ENCODE results near the gene ZDHHC20.
"Not testable (repeated sequence)": the region's sequence is repeated elsewhere in the genome, so short reads cannot be mapped to it uniquely, and the experiment has no call there.

The ZDHHC20 gene

DNA sequence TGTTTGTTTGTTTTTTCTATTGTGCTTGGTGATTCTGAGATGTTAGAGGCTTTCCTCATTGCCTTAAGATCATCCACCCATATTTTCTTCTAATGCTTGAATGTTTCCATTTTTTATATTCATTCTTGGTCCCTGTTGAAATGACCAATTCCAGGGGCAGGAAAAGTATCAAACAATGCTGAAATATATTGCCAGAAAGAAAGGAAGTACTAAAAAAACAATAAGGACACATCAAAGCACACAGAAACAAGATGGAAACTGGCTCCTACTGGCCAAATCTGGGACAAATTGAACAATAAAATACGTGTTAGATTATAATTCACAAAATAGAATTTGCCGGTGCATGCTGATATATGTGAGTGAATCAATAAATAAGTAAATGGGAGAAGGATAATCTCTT, 23.9 kb downstream of the ZDHHC20 start:
- no peak for DNase-seq (ENCODE audit: low read depth)

DNA sequence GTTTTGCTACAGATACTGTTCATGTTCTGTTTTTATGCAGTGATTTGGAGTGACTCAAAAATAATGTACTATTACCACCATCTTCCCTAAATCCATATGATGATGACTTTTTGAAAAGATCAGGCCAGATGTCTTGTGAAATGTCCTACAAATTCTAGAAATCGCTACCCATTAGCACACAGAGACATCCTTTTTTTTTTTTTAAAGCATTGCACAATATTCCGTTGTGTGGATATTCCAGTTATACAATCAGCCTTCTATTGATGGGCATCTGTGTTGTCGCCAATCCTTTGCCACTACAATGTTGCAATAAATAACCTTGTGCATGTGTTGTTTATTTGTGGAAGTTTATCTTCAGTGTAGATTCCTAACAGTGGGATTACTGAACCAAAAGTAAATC, 24.5 kb downstream of the ZDHHC20 start:
- no peak for DNase-seq (ENCODE audit: low read depth)

DNA sequence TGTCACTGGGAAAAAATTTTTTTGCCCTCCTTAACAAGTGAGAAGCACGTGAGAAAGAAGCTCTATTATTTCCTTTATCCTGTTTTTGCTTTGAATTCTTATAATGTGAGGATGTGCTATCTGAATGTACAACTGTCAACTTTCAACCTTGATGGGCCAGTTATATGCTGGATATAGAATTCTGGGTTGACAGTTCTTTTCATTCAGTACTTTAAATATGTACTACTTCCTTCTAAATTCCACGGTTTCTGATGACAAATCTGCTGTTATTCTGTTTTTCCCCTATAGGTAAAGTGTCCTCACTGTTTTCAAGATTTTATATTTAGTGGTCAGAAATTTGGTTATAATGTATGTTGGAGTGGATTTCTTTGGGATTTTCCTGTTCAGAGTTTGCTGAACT, 29.9 kb downstream of the ZDHHC20 start:
- no peak for DNase-seq (ENCODE audit: low read depth)

DNA sequence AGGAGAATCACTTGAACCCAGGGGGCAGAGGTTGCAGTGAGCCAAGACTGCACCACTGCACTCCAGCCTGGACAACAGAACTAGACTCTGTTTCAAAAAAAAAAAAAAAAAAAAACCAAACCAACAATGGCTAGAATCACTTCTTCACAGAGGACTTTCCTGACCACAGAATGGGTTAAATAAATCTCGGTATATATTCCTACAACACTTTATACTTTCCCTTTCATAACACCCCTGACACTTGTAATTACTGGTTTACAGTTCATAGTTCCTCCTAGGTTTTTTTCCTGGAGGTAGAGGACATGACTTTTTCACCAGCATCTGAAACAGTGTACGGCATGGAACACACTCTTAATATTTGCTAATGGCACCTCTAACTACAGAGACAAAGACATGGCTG, 31.4 kb downstream of the ZDHHC20 start:
- no peak for DNase-seq (ENCODE audit: low read depth)

DNA sequence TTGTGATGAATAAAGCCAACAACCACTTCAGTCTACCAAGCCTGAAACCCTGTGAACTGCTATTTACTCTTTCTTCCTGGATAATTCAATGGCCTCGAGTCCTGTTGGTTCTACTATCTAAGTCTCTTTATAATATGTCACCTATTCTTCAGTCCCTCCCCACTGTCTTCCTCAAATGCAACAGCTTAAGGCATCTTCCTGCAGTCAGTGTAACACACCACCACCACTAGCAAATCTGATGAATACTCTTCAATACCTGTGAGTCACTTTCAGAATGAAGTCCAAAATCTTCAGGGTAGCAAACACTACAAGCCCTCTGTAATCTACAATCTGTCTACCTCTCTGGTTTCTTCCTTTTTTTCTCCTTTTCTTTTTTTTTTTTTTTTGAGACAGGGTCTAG, 32.9 kb downstream of the ZDHHC20 start:
- no peak for DNase-seq (ENCODE audit: low read depth)

DNA sequence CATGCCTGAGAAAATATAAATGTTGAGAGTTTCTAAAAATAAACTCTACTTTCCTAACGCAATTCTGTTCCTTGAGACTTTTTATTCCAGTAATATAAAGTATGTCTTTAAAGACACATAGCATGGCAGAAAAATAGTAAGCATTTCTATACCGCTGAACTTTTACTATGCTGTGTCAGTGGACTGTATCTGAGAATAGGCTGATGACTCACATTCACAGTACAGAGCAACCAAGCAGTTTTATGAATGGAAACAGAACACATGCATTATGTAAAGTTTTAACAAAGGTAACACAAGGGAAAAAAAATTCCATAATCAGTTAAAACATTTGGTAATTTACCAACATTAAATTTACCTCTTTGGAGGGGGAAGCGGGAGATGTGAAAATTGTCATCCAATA, 38.4 kb downstream of the ZDHHC20 start:
- no peak for DNase-seq (ENCODE audit: low read depth)

DNA sequence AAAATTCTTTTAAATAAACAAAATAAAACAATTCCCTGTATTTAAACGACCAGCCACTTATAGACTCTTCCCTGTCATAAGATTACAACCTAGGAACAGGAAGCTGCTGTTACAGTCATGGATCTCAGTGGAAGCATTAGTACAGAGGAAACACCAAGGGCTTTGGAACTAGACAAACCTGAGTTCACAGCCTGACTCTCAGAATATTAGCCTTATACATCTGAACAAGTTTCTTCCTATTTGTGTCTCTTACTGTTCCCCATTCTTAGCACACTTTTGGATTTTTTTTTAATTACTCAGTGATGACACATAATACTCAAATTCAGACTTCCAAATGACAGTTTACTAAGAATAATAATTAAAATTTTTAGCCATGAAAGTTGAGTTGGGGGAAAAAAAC, 46.1 kb downstream of the ZDHHC20 start:
- no peak for DNase-seq (ENCODE audit: low read depth)

DNA sequence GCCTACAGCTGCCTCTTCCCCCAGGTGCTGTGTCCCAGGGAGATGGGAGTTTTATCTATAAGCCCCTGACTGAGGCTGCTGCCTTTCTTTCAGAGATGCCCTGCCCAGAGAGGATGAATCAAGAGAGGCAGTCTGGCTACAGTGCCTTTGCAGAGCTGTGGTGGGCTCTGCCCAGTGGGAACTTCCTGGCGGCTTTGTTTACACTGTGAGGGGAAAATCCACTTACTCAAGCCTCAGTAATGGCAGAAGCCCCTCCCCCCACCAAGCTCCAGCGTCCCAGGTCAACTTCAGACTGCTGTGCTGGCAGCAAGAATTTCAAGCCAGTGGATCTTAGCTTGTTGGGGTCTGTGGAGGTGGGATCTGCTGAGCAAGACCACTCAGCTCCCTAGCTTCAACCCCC, 48.6 kb downstream of the ZDHHC20 start:
- not testable (repeated sequence) for DNase-seq (ENCODE audit: low read depth)

DNA sequence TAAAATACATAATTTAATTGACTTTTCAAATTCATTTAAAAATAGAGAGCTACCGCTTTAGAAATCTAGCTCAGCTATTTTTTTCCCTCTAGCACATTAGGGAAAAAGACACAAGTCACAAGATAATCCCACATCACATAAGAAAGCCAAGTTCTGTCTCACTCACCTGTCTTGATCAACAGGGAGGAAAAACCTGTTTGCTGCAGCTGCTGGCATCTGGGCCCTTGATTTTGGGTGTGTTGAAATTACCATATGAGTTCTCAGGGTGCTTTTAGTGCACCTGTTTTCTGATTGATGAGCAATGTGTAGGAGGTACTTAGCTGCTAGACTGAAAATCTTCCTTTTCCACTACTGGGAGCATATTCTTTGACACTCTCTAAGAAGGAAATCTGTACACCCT, 53.8 kb downstream of the ZDHHC20 start:
- no peak for DNase-seq (ENCODE audit: low read depth)

DNA sequence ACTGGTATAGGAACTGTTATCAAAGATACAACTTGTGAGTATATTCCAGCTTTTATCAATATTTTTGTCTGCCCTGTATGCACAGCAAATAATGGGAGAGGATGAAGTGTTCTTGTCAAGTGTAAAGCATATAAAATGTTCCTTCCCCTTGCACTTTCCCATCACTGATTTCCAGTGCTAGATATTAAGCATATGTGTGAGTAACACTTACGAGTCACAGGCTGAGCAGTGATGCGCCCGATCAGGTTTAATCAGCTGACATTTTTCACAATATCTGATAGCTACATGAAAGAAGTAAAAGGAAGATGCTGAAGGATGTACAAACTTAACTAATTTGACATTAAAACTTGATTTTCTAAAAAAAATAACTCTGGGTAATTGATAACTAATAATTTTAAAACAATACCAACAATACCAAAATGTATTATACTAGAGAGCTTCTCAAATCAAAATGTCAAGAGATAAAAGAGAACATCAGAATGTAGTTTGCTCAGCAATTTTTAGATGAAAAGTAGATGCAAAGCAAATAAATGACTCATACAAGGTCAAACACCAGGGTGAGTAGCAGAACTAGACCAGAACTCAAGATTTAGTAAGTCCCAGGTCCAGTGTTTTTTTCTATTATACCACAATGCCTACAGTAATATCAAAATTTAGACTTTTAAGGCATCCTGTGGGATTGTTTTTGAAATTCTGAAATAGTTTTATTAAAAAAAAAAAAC, 56.4 kb downstream of the ZDHHC20 start:
- DNase-seq (ENCODE audit: low read depth), result no peak

DNA sequence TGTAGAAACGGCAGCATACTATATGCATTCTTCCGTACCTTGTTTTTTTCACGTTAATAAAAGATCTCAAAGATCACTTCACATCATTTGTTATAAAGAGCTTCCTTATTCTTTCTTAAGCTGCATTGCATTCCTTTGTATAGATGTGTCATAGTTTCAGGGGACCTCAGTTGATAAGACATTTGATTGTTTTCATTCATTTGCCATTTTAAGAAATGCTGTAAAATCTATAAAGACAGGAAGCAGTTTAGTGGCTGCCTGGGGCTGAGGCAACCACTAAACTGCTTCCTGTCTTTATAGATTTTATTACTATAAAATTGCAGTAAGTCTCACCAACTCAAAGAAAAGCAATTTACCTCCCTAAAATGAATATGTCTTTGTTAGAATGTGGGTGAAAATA, 59.4 kb downstream of the ZDHHC20 start:
- no peak for DNase-seq (ENCODE audit: low read depth)

DNA sequence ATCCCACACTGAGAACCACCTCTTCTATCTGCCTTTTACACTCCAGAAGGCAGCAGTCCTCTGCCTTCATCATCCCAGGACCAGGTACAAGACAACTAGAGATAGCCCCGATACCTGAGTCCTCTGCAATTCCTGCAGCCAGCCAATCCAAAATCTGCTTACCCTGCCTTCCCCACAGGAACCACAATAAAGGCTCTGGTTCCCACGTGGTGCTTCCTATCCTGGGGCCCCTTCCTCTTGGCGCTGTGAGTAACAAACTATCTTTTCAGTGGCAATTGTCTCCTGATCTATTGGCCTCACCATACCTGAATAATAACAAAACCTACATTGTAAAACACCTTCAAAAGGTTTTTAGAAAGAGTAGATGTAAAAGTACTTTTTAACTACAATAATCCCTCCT, 63.1 kb downstream of the ZDHHC20 start:
- DNase-seq (ENCODE audit: low read depth), result no peak

DNA sequence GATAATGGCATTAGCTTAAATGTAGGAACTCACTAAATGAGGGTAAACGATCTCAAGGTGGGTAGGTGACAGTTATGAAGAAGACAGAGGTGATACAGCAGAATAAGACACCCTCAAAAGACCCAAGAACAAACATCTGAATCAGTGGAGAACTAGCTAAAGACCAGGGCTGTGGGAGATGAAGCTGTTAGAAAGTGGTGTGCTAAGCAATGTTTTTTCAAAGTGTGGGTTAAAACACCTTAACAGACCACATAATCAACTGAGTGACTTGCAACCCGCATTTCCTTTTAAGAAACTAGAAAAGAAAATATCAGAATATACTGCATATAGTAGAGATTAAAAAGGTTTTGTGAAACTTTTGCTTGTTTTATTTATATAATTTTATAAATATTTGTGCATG, 70.0 kb downstream of the ZDHHC20 start:
- no peak for DNase-seq (ENCODE audit: low read depth)

DNA sequence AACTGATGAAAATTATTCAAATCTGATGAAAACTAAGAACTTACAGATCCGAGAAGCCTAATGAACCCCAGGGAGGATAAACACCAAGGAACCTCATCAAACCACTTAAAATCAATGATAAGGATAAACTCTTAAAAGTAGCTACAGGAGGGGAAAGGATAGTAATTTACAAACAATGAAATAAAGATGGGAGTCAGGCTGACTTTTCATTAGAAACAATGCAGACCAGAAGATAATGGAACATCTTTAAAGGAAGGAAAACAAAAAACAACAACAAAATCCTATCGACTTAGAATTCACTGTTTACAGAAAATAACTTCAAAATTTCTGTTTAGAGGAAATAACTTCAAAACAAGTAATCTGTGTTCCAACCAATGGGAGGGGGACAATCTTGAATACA, 73.4 kb downstream of the ZDHHC20 start:
- no peak for DNase-seq (ENCODE audit: low read depth)

DNA sequence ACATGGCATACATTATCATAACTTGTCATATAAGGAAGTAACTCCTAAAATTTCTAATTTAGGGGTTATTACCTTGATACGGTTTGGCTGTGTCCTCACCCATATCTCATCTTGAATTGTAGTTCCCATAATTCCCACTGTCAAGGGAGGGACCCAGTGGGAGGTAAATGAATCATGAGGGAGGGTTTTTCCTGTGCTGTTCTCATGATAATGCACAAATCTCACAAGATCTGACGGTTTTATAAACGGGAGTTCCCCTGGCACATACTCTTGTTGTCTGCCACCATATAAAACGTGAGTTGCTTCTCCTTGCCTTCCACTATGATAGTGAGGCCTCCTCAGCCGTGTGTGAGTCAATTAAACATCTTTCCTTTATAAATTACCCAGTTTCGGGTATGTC, 76.0 kb downstream of the ZDHHC20 start:
- no peak for DNase-seq (ENCODE audit: low read depth)

DNA sequence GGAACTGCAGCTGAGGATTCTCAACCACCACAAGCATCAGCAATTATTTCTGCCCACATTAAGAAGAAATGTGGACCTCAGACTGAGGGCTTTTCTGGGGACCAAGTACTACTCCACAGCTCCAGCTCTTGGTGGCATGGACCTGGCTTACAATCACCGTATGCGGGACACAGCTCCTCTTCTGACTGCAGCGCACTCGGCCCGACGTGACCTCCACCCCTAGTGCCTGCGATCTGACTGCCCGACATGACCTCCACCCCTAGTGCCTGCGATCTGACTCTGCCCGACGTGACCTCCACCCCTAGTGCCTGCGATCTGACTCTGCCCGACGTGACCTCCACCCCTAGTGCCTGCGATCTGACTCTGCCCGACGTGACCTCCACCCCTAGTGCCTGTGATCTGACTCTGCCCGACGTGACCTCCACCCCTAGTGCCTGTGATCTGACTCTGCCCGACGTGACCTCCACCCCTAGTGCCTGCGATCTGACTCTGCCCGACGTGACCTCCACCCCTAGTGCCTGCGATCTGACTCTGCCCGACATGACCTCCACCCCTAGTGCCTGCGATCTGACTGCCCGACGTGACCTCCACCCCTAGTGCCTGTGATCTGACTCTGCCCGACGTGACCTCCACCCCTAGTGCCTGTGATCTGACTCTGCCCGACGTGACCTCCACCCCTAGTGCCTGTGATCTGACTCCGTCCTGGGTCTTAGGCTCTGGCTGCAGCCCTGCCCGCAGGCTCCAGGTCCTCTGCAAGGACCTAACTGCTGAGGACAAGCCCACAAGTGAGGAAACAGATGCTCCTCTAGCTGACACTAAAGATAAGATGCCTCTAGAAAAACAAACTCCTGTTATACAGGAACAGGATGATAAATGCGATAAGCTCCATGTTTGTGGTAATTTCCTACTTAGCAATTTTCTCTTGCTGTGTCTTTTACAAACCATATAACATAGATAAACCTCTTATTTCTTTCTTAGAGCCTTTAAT, 81.8 kb downstream of the ZDHHC20 start:
- not testable (repeated sequence) for DNase-seq (ENCODE audit: low read depth)

DNA sequence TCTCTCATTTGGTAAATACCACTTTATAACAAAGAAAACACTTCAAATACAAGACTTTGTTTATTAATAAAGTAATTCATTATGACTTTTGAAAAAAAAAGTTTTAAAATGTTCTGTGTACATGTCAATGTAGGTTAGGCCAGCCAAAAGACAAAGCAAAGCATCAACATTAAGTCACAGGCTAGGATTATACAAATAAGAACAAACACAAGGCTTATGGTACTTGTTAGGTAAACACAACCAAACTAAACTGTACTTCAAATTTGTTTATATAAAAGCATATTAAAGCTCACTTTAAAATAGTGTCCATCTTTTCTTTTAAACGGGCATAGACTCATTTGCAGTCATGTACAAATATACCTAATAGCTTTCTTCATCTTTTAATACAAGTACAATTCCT, 86.6 kb downstream of the ZDHHC20 start:
- no peak for DNase-seq (ENCODE audit: low read depth)

DNA sequence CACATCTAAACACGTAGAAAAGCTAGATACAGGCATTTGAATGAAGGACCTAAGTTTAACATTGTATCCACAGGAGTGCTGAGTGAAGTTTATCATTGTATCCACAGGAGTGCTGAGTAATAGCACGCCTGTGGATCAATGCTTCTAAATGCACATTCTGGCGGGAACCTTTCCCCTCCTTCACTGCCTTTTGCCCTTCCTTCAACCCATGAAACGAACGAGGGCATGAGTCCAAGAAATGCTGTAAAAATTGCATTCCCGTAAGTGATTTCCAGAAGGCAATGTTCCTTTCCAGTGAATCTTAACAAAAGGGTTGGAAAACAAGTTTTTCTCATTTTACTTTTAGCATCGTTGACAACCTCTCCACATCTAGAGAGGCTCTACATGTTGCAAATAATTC, 88.1 kb downstream of the ZDHHC20 start:
- DNase-seq (ENCODE audit: low read depth), result no peak

DNA sequence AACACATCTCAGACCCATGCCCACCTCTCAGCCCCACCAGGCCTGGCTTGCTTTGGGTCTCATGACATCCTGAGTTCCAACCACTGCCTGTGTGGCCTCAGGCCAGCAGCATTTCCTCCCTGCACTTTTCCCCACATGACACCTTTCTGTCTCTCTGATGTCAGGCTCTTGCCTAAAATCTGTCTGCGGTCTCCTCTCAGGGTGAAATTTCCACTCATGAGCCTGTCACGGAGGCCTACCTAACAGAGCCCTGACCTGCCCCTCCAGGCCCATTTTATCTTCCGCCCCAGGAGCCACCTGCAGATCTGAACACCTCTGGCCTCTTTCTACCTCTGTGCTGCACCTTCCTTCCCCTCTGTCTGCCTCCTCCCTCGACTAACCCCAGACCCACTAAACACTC, 93.5 kb downstream of the ZDHHC20 start:
- peak; percentile 16 for DNase-seq (ENCODE audit: low read depth)

DNA sequence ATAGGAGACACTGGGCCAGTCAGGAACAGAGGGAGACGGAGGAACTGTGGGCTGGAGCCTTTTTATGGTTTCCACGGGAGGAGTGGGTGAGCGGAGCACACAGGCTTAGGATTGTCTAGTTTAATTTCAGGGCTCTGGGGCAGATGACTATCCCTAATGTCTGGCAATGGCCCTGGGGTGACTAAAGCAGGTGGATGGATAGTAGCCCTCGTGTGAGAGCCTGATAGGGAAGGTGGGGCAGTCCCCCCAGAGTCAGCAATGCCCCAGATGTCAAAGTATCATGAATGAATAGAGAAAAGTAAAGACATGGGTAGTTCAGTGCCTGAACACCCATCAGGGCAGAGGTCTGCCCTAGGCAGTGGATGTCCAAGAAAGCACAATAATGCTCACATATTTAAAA, 94.2 kb downstream of the ZDHHC20 start:
- DNase-seq (ENCODE audit: low read depth), result no peak

DNA sequence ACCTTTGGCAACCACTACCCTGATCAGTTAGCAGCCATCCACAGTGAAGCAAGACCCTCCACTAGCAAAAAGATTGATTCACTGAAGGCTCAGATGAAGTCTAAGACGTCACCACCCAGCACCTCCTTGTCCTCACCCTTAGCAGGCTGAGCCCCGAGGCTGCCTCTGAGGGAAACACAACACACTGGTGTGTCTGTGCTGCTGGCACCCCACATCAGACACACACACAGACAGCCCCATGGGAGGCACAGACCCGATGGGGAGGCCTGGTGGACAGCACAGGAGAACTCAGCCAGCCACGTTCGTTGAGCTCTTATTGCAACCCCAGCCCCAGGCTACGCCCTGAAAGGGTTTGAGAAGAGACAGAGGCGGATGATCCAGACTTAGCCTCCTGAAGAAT, 94.7 kb downstream of the ZDHHC20 start:
- no peak for DNase-seq (ENCODE audit: low read depth)

DNA sequence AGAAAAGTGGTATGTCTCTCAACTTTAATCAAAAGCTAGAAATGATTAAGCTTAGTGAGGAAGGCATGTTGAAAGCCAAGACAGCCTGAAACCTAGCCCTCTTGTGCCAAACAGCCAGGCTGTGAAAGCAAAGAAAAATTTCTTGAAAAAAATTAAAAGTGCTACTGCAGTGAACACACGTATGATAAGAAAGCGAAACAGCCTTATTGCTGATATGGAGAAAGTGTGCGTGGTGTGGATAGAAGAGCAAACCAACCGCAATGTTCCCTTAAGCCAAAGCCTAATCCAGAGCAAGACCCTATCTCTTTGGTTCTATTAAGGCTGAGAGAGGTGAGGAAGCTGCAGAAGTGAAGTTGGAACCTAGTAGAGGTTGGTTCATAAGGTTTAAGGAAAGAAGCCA, 96.4 kb downstream of the ZDHHC20 start:
- no peak for DNase-seq (ENCODE audit: low read depth)

DNA sequence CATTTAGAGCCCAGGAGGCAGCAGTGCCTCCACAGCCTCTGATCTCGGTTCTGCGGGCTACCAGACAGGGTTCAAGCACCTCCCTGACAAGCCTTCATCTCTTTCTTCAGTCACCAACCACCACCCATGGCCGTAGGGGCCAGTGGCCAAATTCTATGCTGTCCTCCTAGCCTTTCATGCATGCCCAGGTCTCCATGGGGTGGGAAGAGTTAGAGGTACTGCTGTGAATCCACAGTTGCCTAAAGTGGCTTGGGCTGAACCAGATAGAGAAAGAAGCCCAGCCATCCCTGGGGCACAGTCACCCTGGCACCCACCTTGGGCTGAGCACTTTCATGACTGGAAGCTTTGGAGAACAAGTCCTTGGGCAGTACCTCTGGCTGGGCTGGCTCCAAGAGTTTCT, 97.4 kb downstream of the ZDHHC20 start:
- DNase-seq (ENCODE audit: low read depth), result no peak
